ENCODE measurements around the gene DHX8.

Gene DHX8

GRCh38 chr17:43547189-43547550 lies 63.4 kb downstream of the DHX8 start:
- no peak for DNase-seq

- no peak for DNase-seq
These were observed 64.0 kb downstream of the DHX8 start for GRCh38 chr17:43547659-43548256.

GRCh38 chr17:43548689-43549379 lies 65.1 kb downstream of the DHX8 start:
- DNase-seq = no peak

- no peak for DNase-seq
These were observed 65.7 kb downstream of the DHX8 start for GRCh38 chr17:43549496-43549895.

- DNase-seq = no peak
These were observed 67.0 kb downstream of the DHX8 start for GRCh38 chr17:43550754-43551153.

GRCh38 chr17:43552229-43552837 lies 68.6 kb downstream of the DHX8 start:
- no peak for DNase-seq

- peak; percentile 44 for DNase-seq
These were observed 69.8 kb downstream of the DHX8 start for GRCh38 chr17:43553573-43553972.

GRCh38 chr17:43554857-43555256 lies 71.1 kb downstream of the DHX8 start:
- no peak for DNase-seq

- DNase-seq = no peak
These were observed 72.5 kb downstream of the DHX8 start for GRCh38 chr17:43556292-43556691.

GRCh38 chr17:43558805-43559160 lies 75.0 kb downstream of the DHX8 start:
- no peak for DNase-seq

GRCh38 chr17:43559161-43559816 lies 75.5 kb downstream of the DHX8 start:
- no peak for DNase-seq

- DNase-seq = no peak
These were observed 77.0 kb downstream of the DHX8 start for GRCh38 chr17:43560461-43561427.

- DNase-seq = no peak
These were observed 79.2 kb downstream of the DHX8 start for GRCh38 chr17:43562679-43563599.

- DNase-seq = no peak
These were observed 80.1 kb downstream of the DHX8 start for GRCh38 chr17:43563600-43564594.

GRCh38 chr17:43568506-43569082 lies 84.8 kb downstream of the DHX8 start:
- DNase-seq = no peak

GRCh38 chr17:43570518-43570928 lies 86.7 kb downstream of the DHX8 start:
- no peak for DNase-seq

GRCh38 chr17:43572368-43572980 lies 88.7 kb downstream of the DHX8 start:
- no peak for DNase-seq

GRCh38 chr17:43573579-43574321 lies 90.0 kb downstream of the DHX8 start:
- no peak for DNase-seq

Measured in right kidney (tissue), 1 donor.